Measurements from ENCODE around the gene PTGFRN.

Gene PTGFRN

DNA sequence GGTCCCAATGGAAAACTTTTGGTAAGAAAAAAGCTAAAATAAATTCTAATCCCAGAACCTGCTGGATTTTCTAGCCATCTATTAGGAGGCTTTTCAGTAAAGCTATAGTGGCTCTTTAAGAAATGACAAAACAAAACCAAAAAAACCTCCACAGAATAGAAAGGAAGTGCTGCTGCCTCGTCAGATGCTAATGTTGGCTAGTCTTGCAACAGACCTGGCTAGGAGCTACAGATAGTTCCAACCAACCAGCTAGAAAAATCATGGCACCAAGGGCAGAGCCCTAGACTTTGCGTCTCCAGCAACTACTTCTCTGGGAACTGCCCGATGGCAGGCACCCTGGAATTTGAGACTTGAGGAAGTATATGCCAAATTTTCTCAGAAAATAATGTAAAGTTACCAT lies 99.4 kb downstream of the PTGFRN start:
- no peak for FAIRE-seq

DNA sequence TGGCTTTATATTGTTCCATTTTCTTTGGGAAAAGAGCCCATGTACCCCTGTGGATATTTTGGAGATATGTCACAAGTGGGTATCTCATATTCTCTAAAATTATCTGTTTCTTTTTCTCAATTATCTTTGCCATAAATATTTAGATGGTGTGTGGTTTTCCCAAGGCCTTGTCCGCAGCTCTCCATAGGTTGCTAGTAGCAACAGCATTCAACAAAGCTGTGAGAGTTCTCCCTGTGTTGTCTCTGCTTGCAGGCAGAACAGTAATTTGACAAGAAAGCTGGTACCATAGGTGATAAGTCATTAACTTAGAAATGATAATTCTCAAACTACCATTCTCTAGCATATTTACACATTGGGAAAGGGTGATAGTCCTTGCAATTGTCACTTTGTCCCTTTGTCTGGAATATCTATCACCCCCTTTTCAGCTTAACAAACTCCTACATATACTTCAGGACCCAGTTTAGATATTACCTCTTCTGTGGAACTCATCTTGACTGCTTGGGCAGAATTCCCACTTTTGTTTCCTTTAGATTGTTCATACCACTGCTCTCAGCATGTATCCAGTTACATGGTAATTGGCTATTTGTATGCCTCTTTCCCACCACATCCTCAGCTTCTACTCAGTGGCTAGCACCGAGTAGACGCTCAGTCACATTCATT lies 100.7 kb downstream of the PTGFRN start:
- FAIRE-seq: no peak

DNA sequence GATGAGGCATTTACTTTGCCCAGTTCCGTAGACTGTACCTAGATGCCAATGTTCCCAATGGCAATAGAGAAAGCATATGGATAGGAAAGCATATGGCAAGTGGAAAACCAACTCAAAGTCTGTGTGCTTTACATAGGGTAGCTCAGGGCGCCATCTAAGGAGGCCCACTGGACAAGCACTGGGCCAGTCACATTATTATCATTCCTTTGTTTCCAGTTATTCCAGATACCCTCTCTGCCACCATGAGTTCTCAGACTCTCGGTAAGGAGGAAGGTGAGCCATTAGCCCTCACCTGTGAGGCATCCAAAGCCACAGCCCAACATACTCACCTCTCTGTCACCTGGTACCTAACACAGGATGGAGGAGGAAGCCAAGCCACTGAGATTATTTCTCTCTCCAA lies 101.6 kb downstream of the PTGFRN start:
- FAIRE-seq: no peak

DNA sequence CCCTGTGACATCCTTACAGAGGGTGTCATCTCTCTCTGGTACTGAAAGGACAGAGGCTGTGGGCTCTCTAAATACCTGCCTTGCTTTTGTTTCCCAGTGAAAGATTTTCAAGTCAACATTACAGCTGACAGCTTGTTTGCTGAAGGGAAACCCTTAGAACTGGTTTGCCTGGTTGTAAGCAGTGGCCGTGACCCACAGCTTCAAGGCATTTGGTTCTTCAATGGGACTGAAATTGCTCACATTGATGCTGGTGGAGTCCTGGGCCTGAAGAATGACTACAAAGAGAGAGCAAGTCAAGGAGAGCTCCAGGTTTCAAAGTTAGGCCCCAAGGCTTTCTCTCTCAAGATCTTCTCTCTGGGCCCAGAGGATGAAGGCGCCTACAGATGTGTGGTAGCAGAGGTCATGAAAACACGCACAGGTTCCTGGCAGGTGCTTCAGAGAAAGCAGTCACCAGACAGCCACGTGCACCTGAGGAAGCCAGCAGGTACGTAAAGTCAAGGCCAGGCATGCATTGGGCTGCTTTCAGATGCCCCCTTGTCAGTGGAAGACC lies 103.7 kb downstream of the PTGFRN start:
- FAIRE-seq: no peak

DNA sequence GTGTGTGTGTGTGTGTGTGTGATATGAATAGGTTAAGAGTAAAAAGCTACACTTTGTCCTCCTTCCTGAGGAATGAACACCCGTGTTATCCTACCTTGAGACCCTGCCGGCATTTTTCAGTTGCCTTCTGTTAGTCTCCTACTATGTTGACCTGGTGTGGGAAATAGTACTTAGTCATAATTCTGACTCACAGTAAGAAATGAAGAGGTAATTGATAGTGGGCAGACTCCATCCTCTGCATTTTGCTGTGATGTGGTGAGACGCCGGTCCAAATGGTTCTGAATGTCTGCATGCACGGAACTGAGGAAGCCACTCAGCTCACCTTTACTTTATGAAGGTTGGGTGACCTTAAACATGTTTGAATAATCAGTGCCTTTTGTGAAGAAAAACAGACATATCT lies 104.5 kb downstream of the PTGFRN start:
- no peak for FAIRE-seq

DNA sequence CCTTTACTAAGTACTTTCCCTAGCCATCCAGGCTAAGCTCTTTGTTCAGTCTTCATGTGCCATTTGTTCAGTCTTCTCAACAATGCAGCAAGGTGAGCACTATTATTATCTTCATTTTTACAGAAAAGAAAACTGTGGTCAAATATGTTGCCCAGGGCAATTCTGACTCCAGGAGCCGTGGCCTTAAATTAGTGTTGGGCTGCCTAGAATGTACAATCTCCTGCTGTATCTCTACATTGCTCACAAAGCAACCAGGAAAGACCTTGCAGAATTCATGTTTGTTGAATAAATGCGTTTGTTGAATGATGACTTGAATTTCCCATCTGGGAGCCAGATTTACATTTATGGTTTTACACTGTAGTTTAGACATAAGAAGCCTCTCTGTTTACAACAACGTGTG lies 106.0 kb downstream of the PTGFRN start:
- FAIRE-seq: no peak

DNA sequence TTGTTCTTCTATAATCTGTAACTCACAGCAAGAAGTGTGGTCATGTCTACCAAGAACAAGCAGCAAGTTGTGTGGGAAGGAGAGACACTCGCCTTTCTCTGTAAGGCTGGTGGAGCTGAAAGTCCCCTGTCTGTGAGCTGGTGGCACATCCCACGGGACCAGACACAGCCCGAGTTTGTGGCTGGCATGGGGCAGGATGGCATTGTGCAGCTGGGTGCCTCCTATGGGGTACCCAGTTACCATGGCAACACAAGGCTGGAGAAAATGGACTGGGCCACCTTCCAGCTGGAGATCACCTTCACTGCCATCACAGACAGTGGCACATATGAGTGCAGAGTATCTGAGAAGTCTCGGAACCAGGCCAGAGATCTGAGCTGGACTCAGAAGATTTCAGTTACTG lies 107.3 kb downstream of the PTGFRN start:
- no peak for FAIRE-seq

DNA sequence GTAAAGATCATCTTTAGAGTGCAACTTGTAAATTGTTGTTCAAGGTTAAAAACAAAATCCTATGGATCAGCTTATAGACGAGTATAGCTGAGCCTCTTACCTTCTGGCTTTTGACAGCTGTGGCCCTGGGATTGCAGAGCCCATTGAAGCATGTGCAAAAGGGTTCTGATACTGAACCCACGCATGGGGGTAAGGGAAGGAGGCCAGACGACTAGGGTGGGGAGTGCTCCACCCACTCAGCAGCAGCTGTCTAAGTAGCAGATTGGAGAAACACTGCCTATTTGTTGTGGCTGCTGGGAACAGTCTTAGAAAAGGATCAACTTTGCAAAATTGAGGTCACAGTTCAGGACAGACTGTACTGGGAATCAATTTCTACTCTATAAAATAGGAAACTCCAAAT lies 107.9 kb downstream of the PTGFRN start:
- no peak for FAIRE-seq

DNA sequence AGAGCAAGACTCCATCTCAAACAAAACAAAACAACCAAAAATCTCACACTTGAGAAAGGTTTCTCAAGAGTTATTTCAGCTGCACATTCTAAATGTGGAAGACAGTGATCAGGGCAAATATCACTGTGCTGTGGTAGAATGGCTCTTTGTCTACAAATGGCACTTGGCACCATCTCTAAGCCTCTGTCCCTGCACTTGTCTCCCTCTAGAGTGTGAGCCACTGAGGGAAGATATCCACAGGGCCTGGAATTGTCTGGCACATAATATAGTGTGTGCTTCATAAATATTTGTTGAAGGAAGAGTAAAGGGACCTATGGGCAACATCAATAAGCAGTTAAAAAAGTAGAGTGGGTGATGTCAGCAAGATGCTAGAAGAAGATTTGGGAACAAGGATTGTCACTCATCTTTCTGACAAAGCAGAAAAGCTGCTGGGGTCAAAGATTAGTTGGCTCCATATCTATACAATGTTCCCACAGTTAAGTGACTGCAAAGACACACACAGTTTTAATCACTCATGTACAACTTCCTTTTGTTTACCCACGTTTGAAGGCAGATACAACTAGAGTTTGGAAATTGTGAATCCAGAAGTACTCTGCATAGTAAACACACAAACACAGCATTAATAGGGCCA lies 110.9 kb downstream of the PTGFRN start:
- FAIRE-seq: no peak

DNA sequence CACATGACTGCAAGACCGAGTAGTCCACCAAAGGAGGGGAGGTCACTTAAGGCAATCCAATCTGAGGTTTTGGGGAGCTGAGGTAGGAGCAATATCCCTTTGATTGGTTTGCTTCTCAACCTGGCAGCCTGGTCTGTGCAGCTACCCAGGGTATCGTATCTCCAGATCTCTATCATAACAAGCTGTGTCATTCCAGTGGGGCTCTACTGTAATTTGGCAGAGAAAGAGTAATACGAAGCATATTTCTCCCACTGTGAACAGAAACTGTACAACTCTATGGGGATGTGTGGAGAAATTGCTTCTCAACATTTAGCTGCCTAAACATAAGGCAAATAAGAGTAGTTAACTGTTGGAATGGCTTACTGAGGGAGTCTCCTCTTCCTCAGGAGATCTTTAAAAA lies 112.4 kb downstream of the PTGFRN start:
- FAIRE-seq: no peak

DNA sequence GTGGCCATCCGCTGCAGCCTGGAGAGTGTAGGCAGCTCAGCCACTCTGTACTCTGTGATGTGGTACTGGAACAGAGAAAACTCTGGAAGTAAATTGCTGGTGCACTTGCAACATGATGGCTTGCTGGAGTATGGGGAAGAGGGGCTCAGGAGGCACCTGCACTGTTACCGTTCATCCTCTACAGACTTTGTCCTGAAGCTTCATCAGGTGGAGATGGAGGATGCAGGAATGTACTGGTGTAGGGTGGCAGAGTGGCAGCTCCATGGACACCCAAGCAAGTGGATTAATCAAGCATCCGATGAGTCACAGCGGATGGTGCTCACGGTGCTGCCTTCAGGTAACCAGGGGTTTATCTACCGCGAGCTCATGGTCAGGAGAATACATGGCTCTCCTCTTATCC lies 115.9 kb downstream of the PTGFRN start:
- FAIRE-seq: no peak

DNA sequence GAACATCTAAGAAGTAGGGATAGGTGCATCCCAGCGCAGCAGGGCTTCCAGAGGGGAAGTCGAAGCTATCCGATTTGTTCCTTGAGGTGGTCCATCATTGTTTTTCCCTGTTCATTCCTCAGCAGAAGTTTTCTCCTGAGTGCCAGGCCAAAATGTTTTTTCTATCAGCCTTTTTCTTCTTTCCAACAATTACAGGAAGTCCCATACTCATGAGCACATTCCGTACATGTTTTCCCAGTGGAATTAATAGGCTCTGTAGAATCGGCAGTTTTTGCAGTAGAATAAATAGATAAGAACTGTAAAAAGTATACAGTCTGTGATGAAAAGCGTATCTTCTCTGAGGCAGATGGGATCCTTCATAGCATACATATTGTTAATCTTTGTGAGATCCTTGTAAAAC lies 116.6 kb downstream of the PTGFRN start:
- FAIRE-seq: no peak

DNA sequence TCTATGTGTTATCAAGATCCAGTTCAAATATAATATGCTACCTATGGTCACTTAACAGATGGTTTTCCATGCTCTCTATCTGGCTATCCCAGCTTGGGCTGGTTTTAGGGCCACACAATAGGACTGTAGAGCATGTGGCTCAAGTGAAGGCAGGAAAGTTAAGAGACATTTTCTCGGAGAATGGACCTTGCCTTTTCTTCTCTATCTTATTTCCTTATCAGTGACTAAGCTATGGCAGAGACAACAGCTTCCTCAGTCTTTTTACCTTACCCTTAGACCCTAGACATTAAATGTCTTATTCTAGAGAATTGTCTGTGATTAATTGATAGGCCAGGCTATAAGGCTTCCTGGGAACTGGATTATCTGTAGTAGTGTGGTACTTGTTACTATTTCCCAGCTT lies 120.0 kb downstream of the PTGFRN start:
- FAIRE-seq: no peak

DNA sequence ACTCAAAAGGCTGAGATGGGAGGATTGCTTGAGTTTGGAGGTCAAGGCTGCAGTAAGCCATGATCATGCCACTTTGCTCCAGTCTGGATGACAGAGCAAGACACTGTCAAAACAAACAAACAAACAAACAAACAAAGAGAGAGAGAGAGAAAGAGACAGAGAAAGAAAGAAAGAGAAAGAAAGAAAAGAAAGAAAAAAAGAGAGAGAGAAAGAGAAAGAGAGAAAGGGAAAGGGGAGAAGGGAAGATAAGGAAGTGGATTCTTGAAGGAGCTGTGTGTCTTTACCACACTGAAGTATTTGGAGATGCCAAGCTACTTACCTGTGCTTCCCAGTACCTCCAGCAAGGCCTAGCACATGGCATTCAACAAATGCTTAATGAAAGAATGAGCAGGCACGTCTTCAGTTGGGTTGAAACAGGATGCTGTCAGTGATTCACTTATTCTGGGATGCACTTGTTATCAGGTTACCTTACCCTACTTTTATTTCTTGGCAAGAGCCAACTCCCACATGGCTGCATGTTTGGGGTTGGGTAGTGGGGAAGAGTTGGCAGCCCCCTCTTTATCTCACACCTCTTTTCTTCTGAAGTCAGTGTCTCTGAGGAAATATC lies 120.7 kb downstream of the PTGFRN start:
- no peak for FAIRE-seq

DNA sequence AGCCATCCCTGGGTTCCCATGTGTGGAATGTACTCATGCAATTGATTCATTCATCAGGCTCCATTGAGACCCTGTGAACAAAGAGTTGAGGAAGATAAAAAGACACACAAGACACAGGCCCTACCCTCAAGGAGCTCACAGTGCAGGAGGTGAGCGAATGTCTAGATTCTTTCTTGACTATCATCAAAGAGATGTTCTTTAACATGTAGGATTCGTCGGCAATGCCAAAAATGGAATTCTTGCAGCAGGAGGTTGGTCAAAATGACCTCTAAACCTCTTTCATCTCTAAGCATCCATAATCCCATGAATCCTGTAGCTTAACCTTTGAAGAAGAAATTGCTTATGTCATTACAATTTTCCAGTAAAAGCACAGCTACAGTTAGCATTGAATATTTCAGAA lies 122.5 kb downstream of the PTGFRN start:
- FAIRE-seq: no peak

DNA sequence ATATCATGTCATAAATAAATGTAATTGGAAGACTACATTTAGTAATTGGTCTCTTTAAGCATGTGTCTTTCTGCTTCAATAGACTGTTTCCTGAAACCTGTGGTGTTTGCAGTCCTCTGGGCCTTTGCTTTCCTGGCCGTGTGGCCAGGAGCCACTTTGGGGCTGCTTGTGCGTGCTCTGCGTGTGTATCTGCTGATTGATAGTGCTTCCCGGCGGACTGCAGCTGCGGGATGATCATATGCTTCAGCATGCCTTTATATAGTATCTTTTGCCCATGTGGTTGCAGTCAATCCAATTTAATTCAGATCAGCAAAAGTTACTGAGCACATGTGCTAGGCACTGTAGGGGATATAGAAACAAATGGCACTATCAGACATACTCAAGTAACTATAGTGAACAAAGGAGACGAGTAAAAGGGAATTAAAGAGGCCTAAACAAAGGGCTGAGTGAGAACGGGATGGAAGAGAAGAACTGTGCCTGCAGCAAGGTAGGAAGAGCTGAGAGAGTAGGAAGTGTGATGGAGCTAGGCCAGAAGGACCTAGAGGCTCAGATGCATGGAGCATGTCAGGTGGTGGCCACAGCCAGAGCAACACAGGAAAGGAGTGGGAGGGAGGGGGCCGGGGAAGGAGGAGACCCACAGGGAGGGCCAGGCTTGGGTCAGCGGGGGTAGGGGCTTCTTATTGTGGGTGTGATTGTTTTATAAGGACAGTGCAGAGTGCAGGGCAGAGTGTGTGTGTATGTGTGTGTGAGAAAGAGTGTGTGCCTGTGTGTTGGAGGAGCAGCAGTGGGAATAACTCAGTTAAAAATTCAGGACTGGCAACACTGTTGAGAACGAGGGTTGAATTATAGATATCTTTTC lies 123.2 kb downstream of the PTGFRN start:
- FAIRE-seq: no peak

DNA sequence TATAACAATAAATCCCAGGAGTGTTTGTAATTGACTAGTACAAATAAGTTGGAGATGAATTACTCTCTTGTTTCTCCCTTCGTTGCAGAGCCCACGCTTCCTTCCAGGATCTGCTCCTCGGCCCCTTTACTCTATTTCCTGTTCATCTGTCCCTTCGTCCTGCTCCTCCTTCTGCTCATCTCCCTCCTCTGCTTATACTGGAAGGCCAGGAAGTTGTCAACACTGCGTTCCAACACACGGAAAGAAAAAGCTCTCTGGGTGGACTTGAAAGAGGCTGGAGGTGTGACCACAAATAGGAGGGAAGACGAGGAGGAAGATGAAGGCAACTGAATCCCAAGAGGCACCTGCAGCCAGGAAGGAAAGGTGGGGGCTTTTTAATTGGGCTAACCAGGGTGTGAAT lies 124.1 kb downstream of the PTGFRN start:
- FAIRE-seq: no peak

DNA sequence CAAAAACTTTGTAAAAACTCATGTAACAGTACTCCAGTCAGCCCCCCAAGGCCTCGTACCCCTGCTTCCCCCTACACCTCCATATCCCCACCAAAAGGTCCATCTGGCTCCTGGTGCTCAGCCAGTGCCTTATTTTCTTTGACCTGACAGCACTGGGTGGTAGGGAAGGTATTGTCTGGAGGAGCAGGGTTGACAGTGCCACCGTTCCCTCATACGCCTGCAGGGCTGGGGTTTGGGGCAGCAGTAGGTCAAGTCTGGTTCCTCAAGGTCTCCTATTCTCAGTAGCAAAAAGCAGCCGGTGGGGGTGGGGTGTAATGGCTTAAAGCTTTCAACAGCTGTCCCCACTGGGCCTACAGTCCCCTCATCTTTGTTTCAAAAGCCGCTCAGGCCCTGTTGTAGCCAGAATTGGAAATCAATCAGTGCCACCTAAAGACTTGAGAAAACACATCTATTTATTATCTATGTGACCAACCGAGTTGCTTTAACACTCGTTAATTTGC lies 125.1 kb downstream of the PTGFRN start:
- FAIRE-seq: no peak

DNA sequence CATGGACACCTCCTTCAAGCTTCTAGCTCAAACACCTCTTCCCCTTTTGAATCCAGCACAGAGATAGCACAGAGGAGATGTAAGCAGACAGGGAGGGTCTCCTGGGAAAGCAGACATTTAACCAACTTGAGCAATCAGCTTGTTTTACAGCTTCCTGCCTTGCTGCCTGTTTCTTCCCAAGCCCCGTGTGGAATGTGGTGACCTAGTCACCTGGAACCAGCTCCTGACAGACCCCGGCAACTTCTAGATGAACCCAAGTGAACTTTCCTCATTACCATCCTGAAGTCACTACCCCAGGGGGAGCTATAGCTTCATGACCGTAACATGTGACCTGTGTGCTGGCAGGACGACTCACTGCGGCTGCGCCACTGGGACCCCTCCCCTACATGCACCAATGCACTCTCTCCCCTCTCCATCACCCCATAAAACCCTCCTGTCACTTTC lies 126.3 kb downstream of the PTGFRN start:
- FAIRE-seq: no peak

DNA sequence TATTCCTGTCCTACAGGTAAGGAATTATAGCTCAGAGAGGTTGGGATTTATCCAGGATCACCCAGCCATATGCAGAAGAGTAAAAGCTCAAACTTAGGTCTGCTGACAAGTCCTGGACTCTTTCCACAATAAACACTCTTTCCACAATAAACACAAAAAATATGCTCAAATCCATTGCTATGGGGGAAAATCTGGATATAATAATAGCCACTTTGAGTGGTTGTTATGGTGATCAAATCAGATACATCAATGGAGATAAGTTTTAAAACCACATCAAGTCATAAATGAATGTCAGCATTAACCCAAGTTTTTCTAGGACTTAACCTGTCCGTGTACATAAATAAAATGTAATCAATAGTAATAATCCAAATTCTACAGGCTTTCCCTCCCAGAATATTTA lies 128.1 kb downstream of the PTGFRN start:
- FAIRE-seq: no peak

DNA sequence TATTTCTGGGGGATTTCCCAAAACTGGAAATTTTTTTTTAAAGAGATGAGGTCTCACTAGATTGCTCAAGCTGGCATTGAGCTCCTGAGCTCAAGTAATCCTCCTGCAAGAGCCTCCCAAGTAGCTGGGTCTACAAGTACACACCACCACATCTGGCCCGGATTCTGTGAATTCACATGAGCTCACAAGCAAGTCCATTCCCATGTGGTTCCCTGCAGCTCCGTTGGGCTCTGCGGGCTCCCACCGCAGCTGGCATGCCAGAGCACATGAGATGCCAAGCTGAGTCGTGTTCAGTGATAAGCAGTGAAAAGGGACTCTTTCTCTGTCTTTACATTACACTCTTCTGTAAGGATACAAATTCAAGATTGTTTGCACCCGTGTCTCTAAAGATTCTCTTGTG lies 128.5 kb downstream of the PTGFRN start:
- no peak for FAIRE-seq

Measured in G401.6 (cell line).